Dermis blood vessel endothelial cell (primary cell): ENCODE measurements around the gene TSPAN18. TPM values are rescaled to one million over a fixed set of nuclear protein-coding genes. Genes with fewer than 3 reads are reported as not detected.
A peak's percentile ranks its signal among the peaks of the same experiment; 100 is the strongest.

Experiments used
- DNase-seq: peaks from one replicate; pipeline ENCODE4 v3.0.0; 2010
- total RNA-seq: library from RNA; depleted of rRNA; stranded (reverse); fragments of >200 nt; gene quantifications from 2 replicates; pipeline ENCODE4 v1.2.3, GENCODE V29; 2014

Gene TSPAN18, protein sequence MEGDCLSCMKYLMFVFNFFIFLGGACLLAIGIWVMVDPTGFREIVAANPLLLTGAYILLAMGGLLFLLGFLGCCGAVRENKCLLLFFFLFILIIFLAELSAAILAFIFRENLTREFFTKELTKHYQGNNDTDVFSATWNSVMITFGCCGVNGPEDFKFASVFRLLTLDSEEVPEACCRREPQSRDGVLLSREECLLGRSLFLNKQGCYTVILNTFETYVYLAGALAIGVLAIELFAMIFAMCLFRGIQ
- 48.3 and 74.5 TPM in 2 replicates for total RNA-seq

DNA sequence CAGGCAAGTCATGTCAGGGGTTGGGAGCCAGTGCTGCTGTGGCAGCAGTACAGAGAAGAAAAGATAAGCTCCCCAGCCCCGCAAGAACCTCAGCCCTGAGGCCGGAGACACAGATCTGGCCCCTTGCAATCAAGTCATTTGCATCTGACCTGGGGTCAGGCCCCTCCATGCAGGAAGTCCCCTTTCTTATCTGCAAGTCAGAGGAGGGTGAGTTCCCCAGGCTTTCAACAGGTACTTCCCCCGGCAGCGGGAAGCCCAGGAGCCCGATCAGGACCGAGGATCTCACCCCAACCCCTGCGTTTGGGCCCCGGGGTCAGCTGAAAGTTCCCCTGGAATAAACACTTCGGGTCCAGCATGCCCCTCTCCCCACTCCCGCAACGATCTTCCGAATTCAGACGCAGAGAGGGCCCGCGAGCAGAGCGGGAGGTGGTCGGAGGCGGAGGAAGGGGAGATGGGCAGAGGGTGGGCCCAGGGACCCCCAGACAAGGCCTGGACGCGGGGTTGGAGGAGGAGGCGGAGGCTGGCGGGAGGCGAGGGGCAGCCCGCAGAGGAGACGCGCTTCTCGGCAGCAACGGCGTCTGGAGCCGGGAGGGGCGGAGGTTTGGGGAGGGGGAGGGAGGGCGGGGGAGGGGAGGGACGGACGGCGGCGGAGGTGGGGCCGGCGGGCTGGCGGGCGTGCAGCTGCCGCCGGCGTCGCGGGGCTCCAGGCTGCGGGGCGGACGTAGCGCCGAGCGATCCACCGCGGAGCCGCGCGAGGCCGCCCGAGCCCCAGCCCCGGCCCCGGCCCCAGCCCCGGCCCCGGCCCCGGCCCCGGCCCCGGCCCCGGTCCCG is at the start of gene TSPAN18:
TSS of gene TSPAN18 (plus strand) at position 680 of the 831 bp plus-strand sequence. CDS start 179,455 bp downstream, outside the sequence.
- DNase-seq, result no peak

DNA sequence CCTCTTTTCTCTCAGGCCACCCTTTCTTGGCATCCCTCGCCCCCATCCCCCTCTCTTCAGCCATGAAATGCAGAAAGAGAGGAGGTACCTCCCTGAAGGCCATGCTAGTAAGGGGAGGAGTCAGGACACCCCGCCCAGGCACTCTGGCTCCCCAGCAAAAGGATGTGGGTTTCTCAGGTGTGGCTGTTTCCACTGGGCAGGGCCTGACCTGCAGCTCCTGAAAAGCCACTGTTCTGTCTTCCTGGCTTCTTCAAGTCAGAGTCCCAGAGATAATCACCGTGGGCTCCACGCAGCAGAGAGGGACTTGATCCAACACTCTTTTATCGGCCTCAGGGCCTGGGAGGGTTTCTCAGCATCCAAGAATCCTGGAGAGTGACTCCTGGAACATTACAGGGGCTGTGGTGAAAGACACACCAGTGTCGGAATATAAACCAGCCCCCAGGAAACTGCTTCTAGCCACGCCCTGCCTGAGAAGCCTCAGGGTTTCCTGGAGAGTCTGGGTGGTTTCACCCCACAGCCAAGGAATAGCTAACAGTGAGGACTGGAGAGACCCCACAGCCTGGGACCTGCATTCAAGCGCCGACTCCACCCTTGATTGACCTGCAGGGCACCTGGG is 45.7 kb upstream of the TSPAN18 start:
- no peak for DNase-seq

DNA sequence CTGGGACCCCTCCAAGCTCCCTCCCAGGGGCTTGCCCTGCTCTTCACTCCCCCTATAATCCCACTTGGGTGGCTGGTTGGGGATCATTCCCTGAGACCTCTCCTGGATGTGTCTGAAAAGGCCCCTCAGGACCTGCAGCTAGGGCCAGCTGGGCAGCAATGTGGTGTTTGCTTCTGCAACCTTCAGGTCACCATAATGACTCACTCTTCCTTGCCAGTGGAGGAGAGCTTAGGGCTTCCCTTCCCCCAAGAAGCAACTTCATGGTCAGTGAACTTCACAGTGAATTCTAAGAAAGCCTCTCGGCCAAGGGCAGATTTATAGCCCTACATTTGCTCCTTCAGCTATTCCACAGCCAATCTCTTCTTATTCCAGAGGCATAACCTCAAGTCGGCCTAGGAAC is 45.1 kb upstream of the TSPAN18 start:
- peak; percentile 87 for DNase-seq

DNA sequence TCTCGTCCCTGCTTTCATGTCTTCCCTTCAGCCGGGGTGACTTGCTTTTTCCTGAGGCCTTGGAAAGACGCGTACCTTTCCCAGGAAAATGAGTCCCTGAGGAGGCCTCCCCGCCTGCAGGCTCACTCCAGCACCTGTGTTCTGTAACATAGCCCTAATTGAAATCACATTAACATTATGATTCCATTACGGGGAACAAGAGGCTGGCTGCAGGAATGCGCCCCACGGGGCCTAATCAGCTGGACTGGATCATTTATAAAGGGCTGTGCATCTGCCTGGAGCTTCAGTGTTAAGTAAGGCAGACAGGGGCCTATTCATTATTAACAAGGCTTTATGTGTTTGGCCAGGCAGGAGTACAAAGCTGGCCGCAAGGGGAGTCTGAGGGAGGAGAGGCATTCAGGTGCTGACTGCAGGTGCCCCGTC is 41.9 kb upstream of the TSPAN18 start:
- no peak for DNase-seq

DNA sequence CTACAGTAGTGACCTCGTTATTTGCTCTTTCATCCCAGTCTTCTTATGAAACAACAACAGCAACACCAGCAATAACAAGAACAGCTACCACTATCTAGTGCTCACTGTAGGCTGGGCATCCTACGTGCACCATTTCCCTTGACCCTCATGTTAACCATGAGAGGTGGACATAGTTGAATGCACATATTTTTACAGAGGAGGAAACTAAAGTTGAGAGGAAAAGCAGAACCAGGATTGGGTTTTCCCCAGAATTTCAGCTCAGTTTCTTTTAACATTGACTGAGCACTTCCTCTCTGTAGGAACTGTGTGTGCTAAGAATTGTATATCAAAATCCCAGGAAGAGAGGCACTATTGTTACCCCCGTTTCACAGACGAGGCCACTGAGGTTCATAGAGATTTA is 39.4 kb upstream of the TSPAN18 start:
- DNase-seq, result no peak

DNA sequence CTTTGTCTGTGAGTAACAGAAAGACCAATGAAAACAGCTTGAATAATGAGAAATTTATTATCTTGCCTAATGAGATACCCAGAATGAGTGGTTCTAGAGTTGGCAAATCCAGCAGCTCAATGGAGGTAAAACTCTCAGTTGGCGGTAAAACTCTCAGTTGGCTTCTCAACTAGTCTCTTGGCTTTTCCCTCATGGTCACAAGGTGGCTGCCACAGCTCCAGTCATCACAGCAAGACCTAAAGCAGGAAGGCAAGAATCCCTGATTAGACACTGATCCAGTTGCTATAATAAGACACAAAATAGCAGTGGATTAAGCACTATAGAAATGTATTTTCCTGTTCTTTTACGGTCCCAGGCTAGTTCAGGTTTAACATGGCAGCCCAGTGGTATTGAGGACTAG is 37.5 kb upstream of the TSPAN18 start:
- no peak for DNase-seq

DNA sequence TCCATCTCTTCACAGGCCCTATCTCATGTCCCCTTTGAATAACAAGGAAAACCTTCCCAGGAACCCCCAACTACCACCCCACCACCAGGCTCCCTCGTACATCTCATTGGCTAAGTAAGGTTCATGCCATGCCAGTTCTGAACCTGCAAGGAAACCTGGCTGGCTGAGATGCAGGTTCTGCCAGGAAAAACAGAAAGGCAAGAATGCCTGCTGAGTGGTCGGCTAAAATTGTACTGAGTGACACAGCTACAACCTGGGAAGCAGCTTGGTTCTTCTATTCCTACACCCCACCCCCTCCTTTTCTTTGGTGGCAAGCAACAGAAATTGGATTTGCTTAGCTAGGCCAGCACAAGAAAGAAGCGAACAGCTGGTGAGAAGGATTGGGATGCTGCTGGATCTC is 36.1 kb upstream of the TSPAN18 start:
- no peak for DNase-seq

- no peak for DNase-seq
Observed at GRCh38 chr11:44692460-44692859, 34.3 kb upstream of the TSPAN18 start.

DNA sequence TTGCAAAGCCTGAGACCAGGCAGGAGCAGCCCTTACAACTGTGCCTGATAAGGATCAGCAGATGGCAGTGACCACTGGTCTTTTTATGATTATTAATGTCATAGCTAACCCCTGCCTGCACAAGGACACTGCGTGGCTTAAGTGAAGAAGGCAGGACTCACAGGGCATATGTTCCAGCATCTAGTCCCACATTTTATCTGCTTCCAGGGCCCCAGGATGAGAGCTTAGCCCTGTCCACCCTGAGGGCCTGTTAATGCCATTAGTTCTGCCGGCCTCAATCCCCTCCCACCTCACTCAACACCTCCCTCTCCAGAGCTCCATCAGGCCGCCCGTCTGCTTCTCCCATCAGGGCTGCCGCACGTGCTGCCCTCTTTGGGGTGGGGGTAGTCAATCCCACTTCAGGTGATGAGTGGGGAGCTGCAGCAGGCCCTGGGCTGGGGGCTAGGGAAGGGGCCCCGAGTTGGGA is 33.1 kb upstream of the TSPAN18 start:
- DNase-seq, result no peak

DNA sequence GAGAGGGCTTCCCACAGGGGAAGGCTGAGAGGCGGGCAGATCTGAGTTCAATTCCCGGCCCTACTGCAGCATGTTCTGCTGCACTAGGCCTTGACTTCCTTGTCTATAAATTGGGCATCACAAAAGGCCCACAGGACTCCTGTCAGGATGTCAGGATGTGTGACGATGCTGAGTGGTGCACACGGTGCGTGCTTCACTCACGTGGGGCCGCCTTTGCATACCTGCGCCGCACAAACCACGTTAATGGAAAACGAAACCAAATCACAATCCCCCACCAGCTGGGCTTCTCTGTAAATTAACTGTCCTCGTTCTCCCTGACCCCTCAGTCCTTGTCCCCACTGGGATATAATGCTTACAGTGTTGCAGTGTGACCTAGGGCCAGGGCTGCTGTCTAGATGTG is 32.3 kb upstream of the TSPAN18 start:
- DNase-seq, result no peak

GRCh38 chr11:44695169-44695833 is 31.5 kb upstream of the TSPAN18 start:
- DNase-seq, result no peak

- no peak for DNase-seq
Observed at GRCh38 chr11:44698252-44698912, 28.4 kb upstream of the TSPAN18 start.

DNA sequence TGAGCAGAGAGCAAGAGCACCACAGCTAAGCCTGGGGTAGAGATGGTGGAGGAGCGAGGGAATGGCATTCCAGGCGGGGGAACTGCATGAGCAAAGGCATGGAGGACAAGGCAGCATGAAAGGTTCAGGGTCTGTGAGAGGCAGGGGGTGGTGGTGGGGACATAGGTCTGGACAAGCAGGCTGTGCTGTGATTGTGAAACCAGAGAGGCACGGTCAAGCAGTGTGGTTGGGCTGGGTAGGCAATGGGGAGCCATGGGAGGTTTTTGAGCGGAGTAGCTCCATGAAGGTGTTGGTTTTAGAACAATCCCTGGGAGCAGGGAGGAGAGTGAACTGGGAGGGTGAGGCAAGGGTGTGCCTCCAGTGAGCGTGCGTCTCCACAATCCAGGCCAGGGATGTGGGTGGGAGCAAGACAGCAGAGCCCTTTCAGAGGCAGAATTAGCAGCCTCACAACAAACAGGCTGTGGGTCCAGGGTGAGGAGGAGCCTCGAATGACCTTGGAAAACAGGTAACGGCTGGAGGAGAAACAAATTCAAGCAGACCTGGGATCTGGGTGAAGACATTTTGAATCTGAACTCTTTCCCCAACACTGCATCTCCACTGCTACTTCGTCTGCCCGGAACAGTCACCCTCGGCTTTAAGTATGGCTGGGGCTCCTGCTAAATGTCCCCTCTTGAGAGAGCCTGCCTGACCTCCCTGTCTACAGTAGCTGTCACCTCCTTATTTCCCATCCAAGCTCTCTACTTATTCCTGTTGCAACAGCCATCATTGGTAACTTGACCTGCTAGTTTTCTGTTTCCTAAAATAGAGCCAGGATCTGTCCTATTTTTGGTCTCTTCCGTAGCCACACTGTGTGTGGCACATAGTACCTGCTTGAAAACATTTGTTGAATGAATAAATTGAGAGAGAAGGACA is 27.0 kb upstream of the TSPAN18 start:
- DNase-seq, result no peak

- DNase-seq, result peak; percentile 50
Observed at GRCh38 chr11:44701276-44701675, 25.5 kb upstream of the TSPAN18 start.

DNA sequence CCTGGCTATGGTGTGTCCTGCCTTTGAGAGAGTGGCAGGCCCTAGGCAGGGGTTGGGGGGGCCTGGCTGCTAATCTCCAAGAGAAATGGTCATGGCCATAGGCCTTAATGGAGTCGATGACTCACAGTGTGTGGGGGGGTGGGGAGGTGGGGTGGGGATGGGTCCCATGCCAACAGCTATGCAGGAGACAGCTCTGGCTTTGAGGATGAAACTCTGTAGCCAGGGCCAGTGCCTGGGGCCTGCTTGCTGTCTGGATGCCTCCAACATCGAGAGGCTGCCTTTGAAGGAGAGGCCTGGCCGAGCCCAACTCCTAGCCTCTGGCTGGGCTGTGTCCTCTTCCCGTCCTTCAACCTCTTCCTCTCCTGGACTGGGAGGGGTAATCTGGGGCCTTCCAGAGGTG is 23.9 kb upstream of the TSPAN18 start:
- DNase-seq, result peak; percentile 13

DNA sequence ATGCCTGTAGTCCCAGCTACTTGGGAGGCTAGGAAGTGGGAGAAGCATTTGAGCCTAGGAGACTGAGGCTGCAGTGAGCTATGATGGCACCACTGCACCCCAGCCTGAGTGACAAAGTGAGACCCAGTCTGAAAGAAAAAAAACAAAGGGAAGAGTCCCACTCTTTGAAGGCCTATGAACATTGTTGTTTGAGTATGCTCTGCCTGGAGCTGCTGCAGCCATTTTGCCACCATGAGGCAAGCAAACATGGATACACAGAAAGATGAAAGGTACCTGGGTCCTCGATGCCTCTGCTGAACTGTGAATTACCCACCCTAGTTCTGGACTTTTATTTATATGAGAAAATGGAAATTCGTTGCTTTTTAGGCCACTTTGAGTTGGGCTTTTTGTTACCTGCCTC is 19.7 kb upstream of the TSPAN18 start:
- DNase-seq, result no peak

- DNase-seq, result no peak
Observed at GRCh38 chr11:44708009-44708408, 18.8 kb upstream of the TSPAN18 start.

- DNase-seq, result peak; percentile 46
Observed at GRCh38 chr11:44708523-44709280, 18.1 kb upstream of the TSPAN18 start.

- DNase-seq, result peak; percentile 28
Observed at GRCh38 chr11:44709281-44709562, 17.5 kb upstream of the TSPAN18 start.

DNA sequence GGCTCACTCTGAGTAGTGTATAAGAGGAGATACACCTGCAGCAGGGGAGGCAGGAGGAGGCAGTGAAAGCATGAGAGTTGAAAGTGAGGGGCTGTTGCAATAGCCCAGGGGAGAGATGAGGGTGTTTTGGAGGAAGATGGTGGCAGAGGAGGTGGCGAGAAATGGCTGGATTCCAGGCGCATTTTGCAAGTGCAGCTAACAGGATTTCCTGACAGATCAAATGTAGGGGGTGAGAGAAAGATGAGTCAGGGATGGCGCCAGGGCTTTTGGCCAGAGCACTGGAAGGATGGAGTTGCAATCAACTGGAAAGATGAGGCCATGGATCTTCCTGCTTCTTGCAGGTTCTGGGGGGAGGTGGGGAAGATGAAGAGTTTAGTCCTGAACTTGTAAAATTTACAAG is 16.8 kb upstream of the TSPAN18 start:
- DNase-seq, result peak; percentile 68
